ENCODE data around the gene ULK2. TPM values are rescaled to one million over a fixed set of nuclear protein-coding genes. Genes with fewer than 3 reads are reported as not detected.

The ULK2 gene
- total and polyA plus RNA-seq, 2 of the 13 experiments (the other 11 are each of a cell fraction or from before 2014, with no cell fraction given): 0.01 TPM; not detected in 1

DNA sequence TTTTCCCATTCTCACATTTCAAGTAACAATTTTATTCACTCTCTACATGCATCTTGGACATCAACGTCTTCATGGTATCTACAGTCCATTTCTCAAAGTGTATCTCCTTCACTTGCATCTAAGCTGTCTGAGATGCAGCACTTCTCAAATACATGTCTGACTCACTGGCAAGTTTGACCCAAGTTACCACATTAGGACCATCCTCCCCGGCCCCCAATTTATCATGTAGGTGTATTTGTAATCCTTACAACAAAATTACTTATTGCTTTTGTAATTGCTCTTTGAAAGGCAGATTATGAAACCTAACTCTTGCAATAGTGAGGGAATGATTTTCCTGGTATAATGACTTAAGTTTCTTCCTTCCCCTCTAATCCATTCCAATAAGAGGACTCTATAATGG, 28.9 kb upstream of the ULK2 start:
- no peak for FAIRE-seq
- intact Hi-C loops (cut with micrococcal nuclease; ENCODE audit: unreplicated experiment) (no loop called here), in situ Hi-C loops (cut with HindIII; ENCODE audit: extremely low pct_ligation_motif_present, low pct_unique_long_range_greater_than_20kb) (no loop called here)
- Histone ChIP-seq H4K20me1 (ENCODE audit: insufficient read depth, low read length) (no peaks in the 10 kb centered on the region), H3K4me2 (ENCODE audit: low read depth, low read length) (no peak overlapping the region), H3K4me3 (replicated peaks in 1 of 3; ENCODE audit: insufficient read depth in 1 of 3, low read depth in 2 of 3, low read length in 3 of 3) (no peak overlapping the region), H2AFZ (ENCODE audit: low read length) (no peak overlapping the region), H3K36me3 (replicated peaks in 1 of 2; ENCODE audit: control insufficient read depth in 1 of 2, insufficient read depth in 2 of 2, low read length in 2 of 2) (no peaks in the 10 kb centered on the region), H3K9ac (ENCODE audit: insufficient read depth, low read depth, low read length) (no peak overlapping the region), H3K27me3 (ENCODE audit: control insufficient read depth in 1 of 2, insufficient read depth in 2 of 2, low read length in 2 of 2) (no peaks in the 10 kb centered on the region), H3K27ac (ENCODE audit: extremely low read length, insufficient read depth, low read length) (no peak overlapping the region), H3K4me1 (ENCODE audit: insufficient read depth, low read length) (no peaks in the 10 kb centered on the region), H3K79me2 (ENCODE audit: insufficient read depth, low read length) (no peaks in the 10 kb centered on the region), H3K9me3 (ENCODE audit: low read length) (no peaks in the 10 kb centered on the region)
- CTCF ChIA-PET (ENCODE audit: low intra/inter-chr PET ratio, low total read pairs): no interaction called here
- TF ChIP-seq TRIM24 (CRISPR knock-in tag; IDR thresholded peaks at IDR 0.05) (no peak), ZBTB25 (CRISPR knock-in tag; IDR thresholded peaks at IDR 0.05) (no peak), ZNF740 (CRISPR knock-in tag; IDR thresholded peaks at IDR 0.05) (no peak), THRA (CRISPR knock-in tag; IDR thresholded peaks at IDR 0.05; ENCODE audit: borderline replicate concordance) (no peak), BATF2 (CRISPR knock-in tag; IDR thresholded peaks at IDR 0.05) (no peak), MIXL1 (CRISPR knock-in tag; IDR thresholded peaks at IDR 0.05) (no peak), NFYC (CRISPR knock-in tag; IDR thresholded peaks at IDR 0.05) (no peak), HOXA3 (CRISPR knock-in tag; IDR thresholded peaks at IDR 0.05) (no peak), ZNF205 (CRISPR knock-in tag; IDR thresholded peaks at IDR 0.05) (no peak), TGIF2 (CRISPR knock-in tag; IDR thresholded peaks at IDR 0.05) (no peak), PHB2 (IDR thresholded peaks at IDR 0.05; ENCODE audit: partially characterized antibody) (no peak)
- TF ChIP-seq, protein P1, sequence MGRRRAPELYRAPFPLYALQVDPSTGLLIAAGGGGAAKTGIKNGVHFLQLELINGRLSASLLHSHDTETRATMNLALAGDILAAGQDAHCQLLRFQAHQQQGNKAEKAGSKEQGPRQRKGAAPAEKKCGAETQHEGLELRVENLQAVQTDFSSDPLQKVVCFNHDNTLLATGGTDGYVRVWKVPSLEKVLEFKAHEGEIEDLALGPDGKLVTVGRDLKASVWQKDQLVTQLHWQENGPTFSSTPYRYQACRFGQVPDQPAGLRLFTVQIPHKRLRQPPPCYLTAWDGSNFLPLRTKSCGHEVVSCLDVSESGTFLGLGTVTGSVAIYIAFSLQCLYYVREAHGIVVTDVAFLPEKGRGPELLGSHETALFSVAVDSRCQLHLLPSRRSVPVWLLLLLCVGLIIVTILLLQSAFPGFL (CRISPR knock-in tag; IDR thresholded peaks at IDR 0.05): no peak
- TF ChIP-seq, protein P2, sequence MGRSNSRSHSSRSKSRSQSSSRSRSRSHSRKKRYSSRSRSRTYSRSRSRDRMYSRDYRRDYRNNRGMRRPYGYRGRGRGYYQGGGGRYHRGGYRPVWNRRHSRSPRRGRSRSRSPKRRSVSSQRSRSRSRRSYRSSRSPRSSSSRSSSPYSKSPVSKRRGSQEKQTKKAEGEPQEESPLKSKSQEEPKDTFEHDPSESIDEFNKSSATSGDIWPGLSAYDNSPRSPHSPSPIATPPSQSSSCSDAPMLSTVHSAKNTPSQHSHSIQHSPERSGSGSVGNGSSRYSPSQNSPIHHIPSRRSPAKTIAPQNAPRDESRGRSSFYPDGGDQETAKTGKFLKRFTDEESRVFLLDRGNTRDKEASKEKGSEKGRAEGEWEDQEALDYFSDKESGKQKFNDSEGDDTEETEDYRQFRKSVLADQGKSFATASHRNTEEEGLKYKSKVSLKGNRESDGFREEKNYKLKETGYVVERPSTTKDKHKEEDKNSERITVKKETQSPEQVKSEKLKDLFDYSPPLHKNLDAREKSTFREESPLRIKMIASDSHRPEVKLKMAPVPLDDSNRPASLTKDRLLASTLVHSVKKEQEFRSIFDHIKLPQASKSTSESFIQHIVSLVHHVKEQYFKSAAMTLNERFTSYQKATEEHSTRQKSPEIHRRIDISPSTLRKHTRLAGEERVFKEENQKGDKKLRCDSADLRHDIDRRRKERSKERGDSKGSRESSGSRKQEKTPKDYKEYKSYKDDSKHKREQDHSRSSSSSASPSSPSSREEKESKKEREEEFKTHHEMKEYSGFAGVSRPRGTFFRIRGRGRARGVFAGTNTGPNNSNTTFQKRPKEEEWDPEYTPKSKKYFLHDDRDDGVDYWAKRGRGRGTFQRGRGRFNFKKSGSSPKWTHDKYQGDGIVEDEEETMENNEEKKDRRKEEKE (IDR thresholded peaks at IDR 0.05): no peak
- POLR2A ChIA-PET: no interaction called here
- 45% methylated on average over 2 of the region's 2 CpGs for WGBS (ENCODE audit: low lambda C conversion rate)
- no TSS peak for BruUV-seq (replicated peaks)
- no peak for ATAC-seq
- DNase-seq (ENCODE audit: low spot score): no peak

Measured in HepG2 (cell line).